ENCODE measurements around the gene SERHL2. TPM values are rescaled to one million over a fixed set of nuclear protein-coding genes. Genes with fewer than 3 reads are reported as not detected.
"Not testable (repeated sequence)": the region's sequence is repeated elsewhere in the genome, so short reads cannot be mapped to it uniquely, and the experiment has no call there.

SERHL2 gene
- total RNA-seq (2014; rRNA removed; shearing (Covaris generic)): 0.66 and 1.6 TPM in 2 replicates
- polyA plus RNA-seq (2015; cell fraction: cytosol; rRNA removed): 0.31 TPM in 1 of 2 replicates, not detected in the other
- polyA plus RNA-seq (2015; cell fraction: nucleus; rRNA removed): not detected in 2 replicates

- peak; percentile 54 for DNase-seq (ENCODE audit: low read depth, low spot score)
- in situ Hi-C loops (cut with HindIII; ENCODE audit: low pct_unique_long_range_greater_than_20kb, low sequenced_read_pairs): no loop called here
Observed at GRCh38 chr22:42553475-42554361, at the start of gene SERHL2. SERHL2 (plus strand) TSS chr22:42553956; CDS start chr22:42554021, 65 bp downstream.

- DNase-seq (ENCODE audit: low read depth, low spot score); in situ Hi-C loops (cut with HindIII; ENCODE audit: low pct_unique_long_range_greater_than_20kb, low sequenced_read_pairs): not testable (repeated sequence)
Observed at GRCh38 chr22:42508327-42508974, 45.3 kb upstream of the SERHL2 start.

- in situ Hi-C loops (cut with HindIII; ENCODE audit: low pct_unique_long_range_greater_than_20kb, low sequenced_read_pairs); DNase-seq (ENCODE audit: low read depth, low spot score): not testable (repeated sequence)
Observed at GRCh38 chr22:42508975-42509364, 44.8 kb upstream of the SERHL2 start.

- no peak for DNase-seq (ENCODE audit: low read depth, low spot score)
Observed at GRCh38 chr22:42509548-42509947, 44.2 kb upstream of the SERHL2 start.

GRCh38 chr22:42511401-42511891, 42.3 kb upstream of the SERHL2 start:
- DNase-seq (ENCODE audit: low read depth, low spot score): no peak
- in situ Hi-C loops (cut with HindIII; ENCODE audit: low pct_unique_long_range_greater_than_20kb, low sequenced_read_pairs): no loop called here

More at GRCh38 chr22:42509548-42509947, 44.2 kb upstream of the SERHL2 start:
- in situ Hi-C loops (cut with HindIII; ENCODE audit: low pct_unique_long_range_greater_than_20kb, low sequenced_read_pairs): no loop called here

- peak; percentile 60 for DNase-seq (ENCODE audit: low read depth, low spot score)
- in situ Hi-C loops (cut with HindIII; ENCODE audit: low pct_unique_long_range_greater_than_20kb, low sequenced_read_pairs): not testable (repeated sequence)
Observed at GRCh38 chr22:42512273-42512990, 41.3 kb upstream of the SERHL2 start.

- DNase-seq (ENCODE audit: low read depth, low spot score); in situ Hi-C loops (cut with HindIII; ENCODE audit: low pct_unique_long_range_greater_than_20kb, low sequenced_read_pairs): not testable (repeated sequence)
Observed at GRCh38 chr22:42514331-42514730, 39.4 kb upstream of the SERHL2 start.

- in situ Hi-C loops (cut with HindIII; ENCODE audit: low pct_unique_long_range_greater_than_20kb, low sequenced_read_pairs); DNase-seq (ENCODE audit: low read depth, low spot score): not testable (repeated sequence)
Observed at GRCh38 chr22:42515304-42515703, 38.5 kb upstream of the SERHL2 start.

- no peak for DNase-seq (ENCODE audit: low read depth, low spot score)
- in situ Hi-C loops (cut with HindIII; ENCODE audit: low pct_unique_long_range_greater_than_20kb, low sequenced_read_pairs): no loop called here
Observed at GRCh38 chr22:42515896-42516295, 37.9 kb upstream of the SERHL2 start.

GRCh38 chr22:42517103-42517502, 36.7 kb upstream of the SERHL2 start:
- in situ Hi-C loops (cut with HindIII; ENCODE audit: low pct_unique_long_range_greater_than_20kb, low sequenced_read_pairs); DNase-seq (ENCODE audit: low read depth, low spot score): not testable (repeated sequence)

- DNase-seq (ENCODE audit: low read depth, low spot score); in situ Hi-C loops (cut with HindIII; ENCODE audit: low pct_unique_long_range_greater_than_20kb, low sequenced_read_pairs): not testable (repeated sequence)
Observed at GRCh38 chr22:42518638-42519524, 34.9 kb upstream of the SERHL2 start.

GRCh38 chr22:42519525-42520401, 34.0 kb upstream of the SERHL2 start, which contains the start of gene RRP7A:
RRP7A (minus strand) TSS chr22:42519796; CDS start chr22:42519786, 10 bp downstream.
- in situ Hi-C loops (cut with HindIII; ENCODE audit: low pct_unique_long_range_greater_than_20kb, low sequenced_read_pairs): no loop called here

GRCh38 chr22:42521228-42521546, 32.6 kb upstream of the SERHL2 start:
- no peak for DNase-seq (ENCODE audit: low read depth, low spot score)
- in situ Hi-C loops (cut with HindIII; ENCODE audit: low pct_unique_long_range_greater_than_20kb, low sequenced_read_pairs): no loop called here

More at GRCh38 chr22:42519525-42520401, 34.0 kb upstream of the SERHL2 start, which contains the start of gene RRP7A:
- peak; percentile 75 for DNase-seq (ENCODE audit: low read depth, low spot score)

- in situ Hi-C loops (cut with HindIII; ENCODE audit: low pct_unique_long_range_greater_than_20kb, low sequenced_read_pairs): no loop called here
- no peak for DNase-seq (ENCODE audit: low read depth, low spot score)
Observed at GRCh38 chr22:42522546-42522945, 31.2 kb upstream of the SERHL2 start.

- in situ Hi-C loops (cut with HindIII; ENCODE audit: low pct_unique_long_range_greater_than_20kb, low sequenced_read_pairs): no loop called here
- DNase-seq (ENCODE audit: low read depth, low spot score): no peak
Observed at GRCh38 chr22:42528591-42529307, 25.0 kb upstream of the SERHL2 start.

Data from SK-MEL-5 (cell line).